ENCODE data around the gene RIMS4. TPM values are rescaled to one million over a fixed set of nuclear protein-coding genes. Genes with fewer than 3 reads are reported as not detected.

The RIMS4 gene
- total and polyA plus RNA-seq, 3 donors from 2014 or later = 29.7 to 72.1 (median 32.1) TPM

DNA sequence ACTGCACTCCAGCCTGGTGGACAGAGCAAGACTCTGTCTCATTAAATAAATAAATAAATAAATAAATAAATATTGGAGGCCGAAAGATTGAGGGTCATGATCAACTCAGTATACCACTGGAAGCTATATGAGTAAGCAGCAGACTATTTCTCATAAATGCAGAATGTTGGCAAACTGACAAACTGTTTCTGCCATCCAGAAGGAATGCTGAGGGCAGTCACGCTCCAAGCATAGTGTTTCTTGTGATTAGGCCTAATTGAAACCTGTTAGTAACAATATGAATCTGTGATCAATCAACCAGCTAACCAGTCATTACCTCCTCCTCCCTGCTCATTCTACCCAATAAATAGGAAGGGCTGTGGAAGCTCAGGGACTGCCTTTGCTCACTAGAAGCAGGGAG, 79.9 kb downstream of the RIMS4 start:
- Histone ChIP-seq H3K4me1 (peaks cover 16% of the 10 kb centered on the region), H3K36me3 (ENCODE audit: low read depth, missing control alignments) (no peaks in the 10 kb centered on the region), H3K27me3 (no peaks in the 10 kb centered on the region), H3K4me3 (no peak overlapping the region), H3K27ac (no peak overlapping the region), H3K9me3 (no peaks in the 10 kb centered on the region)
- TF ChIP-seq, protein P1, sequence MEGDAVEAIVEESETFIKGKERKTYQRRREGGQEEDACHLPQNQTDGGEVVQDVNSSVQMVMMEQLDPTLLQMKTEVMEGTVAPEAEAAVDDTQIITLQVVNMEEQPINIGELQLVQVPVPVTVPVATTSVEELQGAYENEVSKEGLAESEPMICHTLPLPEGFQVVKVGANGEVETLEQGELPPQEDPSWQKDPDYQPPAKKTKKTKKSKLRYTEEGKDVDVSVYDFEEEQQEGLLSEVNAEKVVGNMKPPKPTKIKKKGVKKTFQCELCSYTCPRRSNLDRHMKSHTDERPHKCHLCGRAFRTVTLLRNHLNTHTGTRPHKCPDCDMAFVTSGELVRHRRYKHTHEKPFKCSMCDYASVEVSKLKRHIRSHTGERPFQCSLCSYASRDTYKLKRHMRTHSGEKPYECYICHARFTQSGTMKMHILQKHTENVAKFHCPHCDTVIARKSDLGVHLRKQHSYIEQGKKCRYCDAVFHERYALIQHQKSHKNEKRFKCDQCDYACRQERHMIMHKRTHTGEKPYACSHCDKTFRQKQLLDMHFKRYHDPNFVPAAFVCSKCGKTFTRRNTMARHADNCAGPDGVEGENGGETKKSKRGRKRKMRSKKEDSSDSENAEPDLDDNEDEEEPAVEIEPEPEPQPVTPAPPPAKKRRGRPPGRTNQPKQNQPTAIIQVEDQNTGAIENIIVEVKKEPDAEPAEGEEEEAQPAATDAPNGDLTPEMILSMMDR (IDR thresholded peaks at IDR 0.05) = no peak
- no peak for TF ChIP-seq POLR2A (IDR thresholded peaks at IDR 0.05)
- DNase-seq = no peak
- intact Hi-C loops (cut with DNase I; ENCODE audit: low total_unique reads) = loop anchor here (5.0 kb wide), 1 partner anchor 48 kb away; no protein-coding TSS in a partner anchor
- whole genome bisulfite sequencing, 2 donors = 76 to 83% methylated on average over 2 of the region's 2 CpGs

DNA sequence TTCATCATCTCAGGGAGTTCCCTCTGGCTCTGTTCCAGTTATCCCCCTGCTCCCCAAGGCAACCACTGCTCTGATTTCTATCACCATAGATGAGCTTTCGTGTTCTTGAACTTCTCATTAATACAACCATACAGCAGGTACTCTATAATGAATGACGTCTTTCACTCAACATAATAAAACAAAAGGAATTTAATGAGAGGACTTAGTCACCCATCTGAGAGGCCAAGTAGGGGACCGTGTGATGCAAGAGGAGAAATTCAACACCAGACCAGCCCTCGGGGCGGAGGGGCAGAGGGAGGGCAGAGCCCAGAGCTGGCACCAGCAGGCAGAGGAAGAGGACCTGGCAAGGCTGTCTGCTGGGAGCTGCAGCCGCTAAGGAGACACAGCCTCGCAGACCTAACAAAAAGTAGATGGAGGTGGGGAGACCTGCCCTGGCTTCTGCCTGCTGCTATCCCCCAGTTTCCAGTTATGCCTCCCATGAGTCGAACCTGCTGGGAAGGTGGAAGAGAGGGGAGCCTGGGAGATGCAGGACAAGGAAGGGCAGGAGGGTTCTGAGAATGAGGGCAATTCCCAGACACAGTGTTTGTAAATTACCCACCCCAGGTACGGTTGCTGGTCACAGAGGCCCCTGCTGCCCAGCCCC, 81.4 kb downstream of the RIMS4 start:
- WGBS, 2 donors = 51 to 62% methylated on average over 9 of the region's 9 CpGs
- intact Hi-C loops (cut with DNase I; ENCODE audit: low total_unique reads) = no loop called here
- no peak overlapping the region for H3K27ac ChIP-seq
- peaks cover 16% of the 10 kb centered on the region for H3K4me1 ChIP-seq
- no peaks in the 10 kb centered on the region for H3K27me3 ChIP-seq
- no peak overlapping the region for H3K4me3 ChIP-seq
- no peaks in the 10 kb centered on the region for H3K36me3 ChIP-seq (ENCODE audit: low read depth, missing control alignments)
- no peak for DNase-seq
- TF ChIP-seq, protein P1 (IDR thresholded peaks at IDR 0.05) = no peak
- TF ChIP-seq POLR2A (IDR thresholded peaks at IDR 0.05) = no peak
- no peaks in the 10 kb centered on the region for H3K9me3 ChIP-seq

DNA sequence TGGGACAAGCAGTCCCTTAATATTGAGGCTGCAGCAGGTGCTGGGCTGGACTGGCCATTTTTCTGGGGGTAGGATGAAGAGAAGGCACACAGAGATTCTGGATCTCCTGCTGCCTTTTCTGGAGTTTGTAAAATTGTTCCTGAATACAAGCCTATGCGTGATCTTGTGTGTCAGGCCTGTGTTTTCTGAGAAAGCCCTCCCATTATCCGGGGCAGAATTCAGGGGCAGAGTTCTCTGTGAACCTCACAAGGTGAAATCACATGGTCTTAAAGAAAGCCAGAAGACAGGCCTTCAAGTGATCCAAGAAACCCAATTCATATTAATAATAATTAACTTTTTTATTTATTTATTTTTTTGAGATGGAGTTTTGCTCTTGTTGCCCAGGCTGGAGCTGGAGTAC, 82.7 kb downstream of the RIMS4 start:
- 85 to 88% methylated on average over 2 of the region's 2 CpGs for WGBS, 2 donors
- intact Hi-C loops (cut with DNase I; ENCODE audit: low total_unique reads) = no loop called here
- no peak overlapping the region for H3K4me3 ChIP-seq
- H3K27me3 ChIP-seq = no peaks in the 10 kb centered on the region
- no peak overlapping the region for H3K27ac ChIP-seq
- no peak for DNase-seq
- H3K36me3 ChIP-seq (ENCODE audit: low read depth, missing control alignments) = no peaks in the 10 kb centered on the region
- TF ChIP-seq, protein P1 (IDR thresholded peaks at IDR 0.05) = no peak
- no peak for TF ChIP-seq POLR2A (IDR thresholded peaks at IDR 0.05)
- no peaks in the 10 kb centered on the region for H3K9me3 ChIP-seq
- peaks cover 10% of the 10 kb centered on the region for H3K4me1 ChIP-seq

DNA sequence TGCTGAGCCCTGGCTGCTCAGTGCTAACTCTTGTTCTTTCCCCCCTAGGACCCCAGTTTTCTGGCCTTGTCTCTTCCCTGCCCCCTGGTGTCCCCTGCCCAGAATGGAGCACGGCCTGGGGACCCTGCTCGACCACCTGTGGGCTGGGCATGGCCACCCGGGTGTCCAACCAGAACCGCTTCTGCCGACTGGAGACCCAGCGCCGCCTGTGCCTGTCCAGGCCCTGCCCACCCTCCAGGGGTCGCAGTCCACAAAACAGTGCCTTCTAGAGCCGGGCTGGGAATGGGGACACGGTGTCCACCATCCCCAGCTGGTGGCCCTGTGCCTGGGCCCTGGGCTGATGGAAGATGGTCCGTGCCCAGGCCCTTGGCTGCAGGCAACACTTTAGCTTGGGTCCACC, 83.3 kb downstream of the RIMS4 start:
- H3K36me3 ChIP-seq (ENCODE audit: low read depth, missing control alignments) = no peaks in the 10 kb centered on the region
- H3K4me1 ChIP-seq = peaks cover 5% of the 10 kb centered on the region
- intact Hi-C loops (cut with DNase I; ENCODE audit: low total_unique reads) = no loop called here
- DNase-seq = no peak
- no peaks in the 10 kb centered on the region for H3K27me3 ChIP-seq
- 93 to 94% methylated on average over 6 to 11 of the region's 11 CpGs for whole genome bisulfite sequencing, 2 donors
- no peak overlapping the region for H3K4me3 ChIP-seq
- no peak overlapping the region for H3K27ac ChIP-seq
- no peaks in the 10 kb centered on the region for H3K9me3 ChIP-seq
- TF ChIP-seq POLR2A (IDR thresholded peaks at IDR 0.05) = no peak
- TF ChIP-seq, protein P1 (IDR thresholded peaks at IDR 0.05) = no peak

GRCh38 chr20:44725837-44726236, 84.5 kb downstream of the RIMS4 start:
- Histone ChIP-seq H3K4me1 (peaks cover 2% of the 10 kb centered on the region), H3K9me3 (no peaks in the 10 kb centered on the region), H3K36me3 (ENCODE audit: low read depth, missing control alignments) (no peaks in the 10 kb centered on the region), H3K27ac (no peak overlapping the region), H3K27me3 (no peaks in the 10 kb centered on the region), H3K4me3 (no peak overlapping the region)
- TF ChIP-seq, protein P1 (IDR thresholded peaks at IDR 0.05) = no peak
- TF ChIP-seq POLR2A (IDR thresholded peaks at IDR 0.05) = no peak
- intact Hi-C loops (cut with DNase I; ENCODE audit: low total_unique reads) = no loop called here
- DNase-seq = no peak
- 72 to 75% methylated on average over 5 of the region's 5 CpGs for WGBS, 2 donors

Measured in testis (tissue), 3 donors.